Spleen (tissue), 11 donors: ENCODE measurements around the gene TMEM255A. TPM values are rescaled to one million over a fixed set of nuclear protein-coding genes. Genes with fewer than 3 reads are reported as not detected.

Source experiments
- DNase-seq: peaks from one replicate; pipeline ENCODE4 v3.0.0-alpha.2; 2020
- H3K27ac ChIP-seq, 8 donors: fragments of 200-600 bp; sonication (generic) in 7 of 8; 1 replicate in 4 of 8; 2 replicates in 4 of 8; pipeline versions ENCODE4 v1.5.0 to v1.8.0; 2016 to 2021; ENCODE audit warnings: inconsistent platforms in 4 of 8, mild to moderate bottlenecking in 4 of 8, moderate library complexity in 1 of 8
- H3K27me3 ChIP-seq, 7 donors: fragments of 200-600 bp; sonication (generic) in 6 of 7; replicated peaks in 1 of 7; 1 replicate in 4 of 7; 2 replicates in 3 of 7; pipeline versions ENCODE4 v1.5.0 to v1.8.0; 2016 to 2021; ENCODE audit warnings: inconsistent platforms in 3 of 7, mild to moderate bottlenecking in 1 of 7
- H3K36me3 ChIP-seq, 6 donors: fragments of 200-600 bp; sonication (generic) in 5 of 6; 1 replicate in 4 of 6; 2 replicates in 2 of 6; pipeline versions ENCODE4 v1.5.0 to v1.8.0; 2016 to 2021; ENCODE audit warnings: inconsistent platforms in 2 of 6
- H3K4me1 ChIP-seq, 6 donors: fragments of 200-600 bp; sonication (generic) in 5 of 6; 1 replicate in 3 of 6; 2 replicates in 3 of 6; pipeline versions ENCODE4 v1.5.0 to v1.8.0; 2016 to 2021; ENCODE audit warnings: inconsistent platforms in 3 of 6
- H3K4me3 ChIP-seq, 8 donors: fragments of 200-600 bp; sonication (generic) in 7 of 8; 1 replicate in 4 of 8; 2 replicates in 4 of 8; pipeline versions ENCODE4 v1.5.0 to v1.8.0; 2016 to 2021; ENCODE audit warnings: inconsistent platforms in 4 of 8, mild to moderate bottlenecking in 4 of 8, moderate library complexity in 2 of 8
- H3K9me3 ChIP-seq, 8 donors: fragments of 200-600 bp; sonication (generic) in 7 of 8; 1 replicate in 4 of 8; 2 replicates in 4 of 8; pipeline versions ENCODE4 v1.5.0 to v1.8.0; 2016 to 2021; ENCODE audit warnings: inconsistent platforms in 4 of 8
- CTCF ChIP-seq, 11 experiments: fragments of 200-600 bp in 7 of 11; fragments of 450-650 bp in 4 of 11; sonication (generic) in 4 of 11; IDR thresholded peaks in 8 of 11; conservative IDR thresholded peaks in 3 of 11; 1 replicate in 7 of 11; 2 replicates in 4 of 11; pipeline versions ENCODE4 v1.4.0 to v1.8.0; 2016 to 2021; ENCODE audit warnings: antibody characterized with exemption in 11 of 11, inconsistent platforms in 4 of 11, mild to moderate bottlenecking in 1 of 11
- POLR2A ChIP-seq, 3 donors: fragments of 450-650 bp; IDR thresholded peaks; one replicate each; pipeline ENCODE4 v1.5.1; 2017; ENCODE audit warnings: antibody characterized with exemption in 3 of 3, mild to moderate bottlenecking in 1 of 3
- POLR2AphosphoS5 ChIP-seq, 3 donors: sonication (generic); formaldehyde crosslinking; IDR thresholded peaks; one replicate each; pipeline ENCODE4 v1.5.1; 2017; ENCODE audit warnings: antibody characterized with exemption in 3 of 3
- WGBS, 5 donors: extraction: QIAGEN DNeasy Blood & Tissue Kit in 3 of 5; methylation state at CpG; one replicate each; pipeline versions ENCODE4 v1.1.5 to v1.1.7; 2013 to 2018; 5-methylcytosine and 5-hydroxymethylcytosine counted together
- intact Hi-C: fragments of 100-400 bp; cut with DNase I; formaldehyde crosslinking; loops from one replicate; pipeline ENCODE4 v1.15.0; 2023; ENCODE audit warnings: low total_unique reads
- polyA plus RNA-seq, 3 donors: library from polyadenylated mRNA; stranded (reverse); fragments of 200-250 nt; gene quantifications; one replicate each; pipeline ENCODE4 v1.2.1, GENCODE V29; 2013
- total RNA-seq, 7 donors: library from RNA; depleted of rRNA in 3 of 7; stranded (reverse); fragments of >200 nt in 3 of 7; fragmentation: NEBNext Ultra II Directional in 4 of 7; extraction: Animal tissue kit (Norgen Biotek cat#: 25700) in 4 of 7; gene quantifications; one replicate each; pipeline versions ENCODE4 v1.1.0 to v1.2.1, GENCODE V29; 2016 to 2021
- donor health status: healthy with polysubstance abuse.
- donor health status: DM: no; HTN: no; CAD: no; lungs with moderate emphysema.
- donor health status: DM: no; HTN: no; CAD: no.
- donor health status: Bipolar disorder and iron deficiency.
- donor health status: healthy.
- donor health status: DM: no; HTN: no; CAD: no.
- donor health status: DM: yes; HTN: yes; CAD: no.

Gene TMEM255A
- total and polyA plus RNA-seq, 10 donors, result 0.46 to 2.0 (median 1.5) TPM

GRCh38 chrX:120305531-120306141 lies 5.6 kb downstream of the TMEM255A start:
- intact Hi-C loops, result no loop called here
- no peak overlapping the region for H3K27ac ChIP-seq

GRCh38 chrX:120304256-120304655 lies 7.0 kb downstream of the TMEM255A start:
- intact Hi-C loops, result no loop called here
- DNase-seq, result no peak
- H3K36me3 ChIP-seq, result no peaks in the 10 kb centered on the region
- peak overlapping the region in 3 of 8 donors; percentile 7 to 38 (median 37) for H3K27ac ChIP-seq
- no peaks in the 10 kb centered on the region for H3K9me3 ChIP-seq
- peaks cover 0 to 17% (median 3%) of the 10 kb centered on the region in 7 donors for H3K27me3 ChIP-seq
- WGBS, 5 donors, result 60 to 80% (median 67%) methylated on average over 7 to 8 of the region's 8 CpGs
- H3K4me3 ChIP-seq, result no peak overlapping the region
- TF ChIP-seq POLR2A (IDR thresholded peaks at IDR 0.05), result no peak
- TF ChIP-seq POLR2AphosphoS5 (IDR thresholded peaks at IDR 0.05), result no peak
- no peak for TF ChIP-seq CTCF (IDR thresholded peaks at IDR 0.05 in 8 of 11, conservative IDR thresholded peaks at IDR 0.05 in 3 of 11)
- peaks cover 0 to 41% (median 18%) of the 10 kb centered on the region in 6 donors for H3K4me1 ChIP-seq

More at GRCh38 chrX:120305531-120306141, 5.6 kb downstream of the TMEM255A start:
- DNase-seq, result no peak
- Histone ChIP-seq H3K36me3 (no peaks in the 10 kb centered on the region), H3K27me3 (peaks cover 0 to 28% (median 13%) of the 10 kb centered on the region in 7 donors), H3K4me3 (no peak overlapping the region), H3K4me1 (peaks cover 0 to 55% (median 25%) of the 10 kb centered on the region in 6 donors), H3K9me3 (no peaks in the 10 kb centered on the region)
- 54 to 70% (median 64%) methylated on average over 11 of the region's 11 CpGs for WGBS, 5 donors
- no peak for TF ChIP-seq POLR2A (IDR thresholded peaks at IDR 0.05)
- TF ChIP-seq CTCF (IDR thresholded peaks at IDR 0.05 in 8 of 11, conservative IDR thresholded peaks at IDR 0.05 in 3 of 11), result no peak
- TF ChIP-seq POLR2AphosphoS5 (IDR thresholded peaks at IDR 0.05), result no peak

GRCh38 chrX:120302434-120302833 lies 8.8 kb downstream of the TMEM255A start:
- H3K4me3 ChIP-seq, result peak overlapping the region in 1 of 8 donors; percentile 44
- 0 to 14% (median 3%) methylated on average over 4 of the region's 4 CpGs for WGBS, 5 donors
- H3K27ac ChIP-seq, result peak overlapping the region in 7 of 8 donors; percentile 9 to 78 (median 53)
- peak; percentile 91 for DNase-seq
- intact Hi-C loops, result no loop called here
- peaks cover 0 to 34% (median 14%) of the 10 kb centered on the region in 6 donors for H3K4me1 ChIP-seq
- H3K9me3 ChIP-seq, result no peaks in the 10 kb centered on the region
- H3K36me3 ChIP-seq, result no peaks in the 10 kb centered on the region
- peak in 2 of 3 donors; percentile 67 to 74 for TF ChIP-seq POLR2AphosphoS5 (IDR thresholded peaks at IDR 0.05)
- no peak for TF ChIP-seq CTCF (IDR thresholded peaks at IDR 0.05 in 8 of 11, conservative IDR thresholded peaks at IDR 0.05 in 3 of 11)
- peaks cover 0 to 9% (median 0%) of the 10 kb centered on the region in 7 donors for H3K27me3 ChIP-seq

- Histone ChIP-seq H3K9me3 (no peaks in the 10 kb centered on the region), H3K4me3 (peak overlapping the region in 1 of 8 donors; percentile 44), H3K4me1 (peaks cover 0 to 33% (median 14%) of the 10 kb centered on the region in 6 donors), H3K36me3 (no peaks in the 10 kb centered on the region), H3K27me3 (peaks cover 0 to 9% (median 0%) of the 10 kb centered on the region in 7 donors), H3K27ac (peak overlapping the region in 6 of 8 donors; percentile 47 to 78 (median 60))
- 32 to 48% (median 37%) methylated on average over 4 of the region's 4 CpGs for WGBS, 5 donors
- no peak for TF ChIP-seq POLR2AphosphoS5 (IDR thresholded peaks at IDR 0.05)
- no peak for TF ChIP-seq POLR2A (IDR thresholded peaks at IDR 0.05)
- TF ChIP-seq CTCF (IDR thresholded peaks at IDR 0.05 in 8 of 11, conservative IDR thresholded peaks at IDR 0.05 in 3 of 11), result no peak
- no peak for DNase-seq
- intact Hi-C loops, result no loop called here
Measured at GRCh38 chrX:120301960-120302359, 9.3 kb downstream of the TMEM255A start.
